Testis (tissue), 2 donors: ENCODE measurements around the gene CLSTN1.

Source experiments
- POLR2A ChIP-seq: fragments of 450-650 bp; IDR thresholded peaks from one replicate; pipeline ENCODE4 v1.6.1; 2017; ENCODE audit warnings: antibody characterized with exemption, mild to moderate bottlenecking, moderate library complexity
- TF ChIP-seq, protein P1 (sequence below), 3 experiments: fragments of 450-650 bp in 2 of 3; fragments of 200-600 bp in 1 of 3; sonication (generic) in 1 of 3; IDR thresholded peaks; one replicate each; pipeline ENCODE4 v1.5.1; 2016 to 2019; ENCODE audit warnings: antibody characterized with exemption in 3 of 3, mild to moderate bottlenecking in 2 of 3, moderate library complexity in 1 of 3

DNA sequence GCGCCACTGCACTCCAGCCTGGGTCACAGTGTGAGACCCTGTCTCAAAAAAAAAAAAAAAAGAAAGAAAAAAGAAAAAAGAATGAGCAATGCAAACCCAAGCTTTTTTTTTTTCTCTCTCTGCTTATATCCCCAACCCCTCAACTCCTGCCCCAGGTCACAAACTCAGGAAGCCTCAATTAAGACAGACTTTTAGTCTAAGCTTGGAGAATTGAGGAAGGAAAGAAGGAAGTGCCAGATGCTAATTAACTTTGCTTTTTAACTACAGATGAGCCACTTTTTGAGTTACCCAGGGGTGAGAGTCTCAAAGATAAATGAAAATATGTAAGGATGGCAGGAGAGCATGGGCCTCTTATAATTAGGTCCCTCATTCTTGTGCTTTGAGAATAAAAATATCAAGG is 139.0 kb downstream of the CLSTN1 start:
- TF ChIP-seq, protein P1, sequence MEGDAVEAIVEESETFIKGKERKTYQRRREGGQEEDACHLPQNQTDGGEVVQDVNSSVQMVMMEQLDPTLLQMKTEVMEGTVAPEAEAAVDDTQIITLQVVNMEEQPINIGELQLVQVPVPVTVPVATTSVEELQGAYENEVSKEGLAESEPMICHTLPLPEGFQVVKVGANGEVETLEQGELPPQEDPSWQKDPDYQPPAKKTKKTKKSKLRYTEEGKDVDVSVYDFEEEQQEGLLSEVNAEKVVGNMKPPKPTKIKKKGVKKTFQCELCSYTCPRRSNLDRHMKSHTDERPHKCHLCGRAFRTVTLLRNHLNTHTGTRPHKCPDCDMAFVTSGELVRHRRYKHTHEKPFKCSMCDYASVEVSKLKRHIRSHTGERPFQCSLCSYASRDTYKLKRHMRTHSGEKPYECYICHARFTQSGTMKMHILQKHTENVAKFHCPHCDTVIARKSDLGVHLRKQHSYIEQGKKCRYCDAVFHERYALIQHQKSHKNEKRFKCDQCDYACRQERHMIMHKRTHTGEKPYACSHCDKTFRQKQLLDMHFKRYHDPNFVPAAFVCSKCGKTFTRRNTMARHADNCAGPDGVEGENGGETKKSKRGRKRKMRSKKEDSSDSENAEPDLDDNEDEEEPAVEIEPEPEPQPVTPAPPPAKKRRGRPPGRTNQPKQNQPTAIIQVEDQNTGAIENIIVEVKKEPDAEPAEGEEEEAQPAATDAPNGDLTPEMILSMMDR (IDR thresholded peaks at IDR 0.05) = no peak
- TF ChIP-seq POLR2A = no peak
